Thoracic aorta (tissue), 2 donors: ENCODE measurements around the gene FOXA1. TPM values are rescaled to one million over a fixed set of nuclear protein-coding genes. Genes with fewer than 3 reads are reported as not detected.
"Not testable (repeated sequence)": the region's sequence is repeated elsewhere in the genome, so short reads cannot be mapped to it uniquely, and the experiment has no call there.

Experiments
- ATAC-seq: fragments of 150-250 bp; one replicate; pipeline ENCODE4 v1.8.0; 2017; ENCODE audit warnings: low read depth; ENCODE audit not compliant: insufficient number of reproducible peaks, low FRiP score
- DNase-seq: peaks from one replicate; pipeline ENCODE4 v3.0.0-alpha.2; 2020; ENCODE audit warnings: low spot score
- H3K27ac ChIP-seq, 2 donors: fragments of 200-600 bp; sonication (generic); 1 replicate in 1 of 2; 2 replicates in 1 of 2; pipeline ENCODE4 v1.5.1; 2016; ENCODE audit warnings: mild to moderate bottlenecking in 2 of 2, moderate library complexity in 2 of 2
- H3K27me3 ChIP-seq: fragments of 200-600 bp; sonication (generic); replicated peaks from 2 replicates; pipeline ENCODE4 v1.6.0; 2016; ENCODE audit warnings: mild to moderate bottlenecking; ENCODE audit not compliant: insufficient read depth
- H3K36me3 ChIP-seq: fragments of 200-600 bp; sonication (generic); one replicate; pipeline ENCODE4 v1.5.1; 2016
- H3K4me1 ChIP-seq, 2 donors: fragments of 200-600 bp; sonication (generic); 1 replicate in 1 of 2; 2 replicates in 1 of 2; pipeline versions ENCODE4 v1.5.1 to v1.6.0; 2016; ENCODE audit warnings: low read depth in 2 of 2, mild to moderate bottlenecking in 1 of 2; ENCODE audit not compliant: control insufficient read depth in 1 of 2
- H3K4me3 ChIP-seq: fragments of 200-600 bp; sonication (generic); 2 replicates; pipeline ENCODE4 v1.5.1; 2016; ENCODE audit warnings: mild to moderate bottlenecking
- H3K9me3 ChIP-seq: fragments of 200-600 bp; sonication (generic); 2 replicates; pipeline ENCODE4 v1.5.1; 2016
- total RNA-seq, 2 donors: library from RNA; depleted of rRNA; stranded (reverse); fragments of >200 nt; gene quantifications; one replicate each; pipeline versions ENCODE4 v1.1.0 to v1.2.3, GENCODE V29; 2016
- TF ChIP-seq, protein P1 (sequence below): fragments of 200-600 bp; sonication (generic); IDR thresholded peaks from one replicate; pipeline ENCODE4 v1.5.1; 2019; ENCODE audit warnings: antibody characterized with exemption

FOXA1 gene
- total RNA-seq, 2 donors from 2014 or later, result not detected

DNA sequence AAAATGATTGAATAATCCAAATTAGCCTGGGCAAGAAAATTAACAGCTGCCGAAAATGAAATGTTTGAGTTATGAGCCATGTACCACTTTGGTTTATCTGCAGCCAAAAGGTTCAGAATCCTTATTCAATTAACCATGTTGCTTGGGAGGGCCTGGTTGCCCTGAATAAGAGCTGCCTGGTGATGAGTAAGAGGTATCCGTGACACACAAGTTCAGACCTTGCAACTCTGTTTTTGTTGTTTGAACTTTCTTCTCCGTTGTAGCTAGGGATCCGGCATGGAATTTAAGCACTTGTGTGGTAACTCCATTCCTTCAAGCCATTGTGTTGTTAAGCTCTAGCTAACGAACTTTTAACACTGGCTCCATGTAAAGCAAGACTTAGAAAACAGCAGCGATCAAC, 35.7 kb downstream of the FOXA1 start:
- no peak for ATAC-seq
- no peak overlapping the region for H3K27ac ChIP-seq
- no peaks in the 10 kb centered on the region for H3K4me1 ChIP-seq
- no peak overlapping the region for H3K4me3 ChIP-seq
- TF ChIP-seq, protein P1, sequence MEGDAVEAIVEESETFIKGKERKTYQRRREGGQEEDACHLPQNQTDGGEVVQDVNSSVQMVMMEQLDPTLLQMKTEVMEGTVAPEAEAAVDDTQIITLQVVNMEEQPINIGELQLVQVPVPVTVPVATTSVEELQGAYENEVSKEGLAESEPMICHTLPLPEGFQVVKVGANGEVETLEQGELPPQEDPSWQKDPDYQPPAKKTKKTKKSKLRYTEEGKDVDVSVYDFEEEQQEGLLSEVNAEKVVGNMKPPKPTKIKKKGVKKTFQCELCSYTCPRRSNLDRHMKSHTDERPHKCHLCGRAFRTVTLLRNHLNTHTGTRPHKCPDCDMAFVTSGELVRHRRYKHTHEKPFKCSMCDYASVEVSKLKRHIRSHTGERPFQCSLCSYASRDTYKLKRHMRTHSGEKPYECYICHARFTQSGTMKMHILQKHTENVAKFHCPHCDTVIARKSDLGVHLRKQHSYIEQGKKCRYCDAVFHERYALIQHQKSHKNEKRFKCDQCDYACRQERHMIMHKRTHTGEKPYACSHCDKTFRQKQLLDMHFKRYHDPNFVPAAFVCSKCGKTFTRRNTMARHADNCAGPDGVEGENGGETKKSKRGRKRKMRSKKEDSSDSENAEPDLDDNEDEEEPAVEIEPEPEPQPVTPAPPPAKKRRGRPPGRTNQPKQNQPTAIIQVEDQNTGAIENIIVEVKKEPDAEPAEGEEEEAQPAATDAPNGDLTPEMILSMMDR, result no peak
- no peak for DNase-seq
- H3K36me3 ChIP-seq, result no peaks in the 10 kb centered on the region
- no peaks in the 10 kb centered on the region for H3K27me3 ChIP-seq
- H3K9me3 ChIP-seq, result no peaks in the 10 kb centered on the region

DNA sequence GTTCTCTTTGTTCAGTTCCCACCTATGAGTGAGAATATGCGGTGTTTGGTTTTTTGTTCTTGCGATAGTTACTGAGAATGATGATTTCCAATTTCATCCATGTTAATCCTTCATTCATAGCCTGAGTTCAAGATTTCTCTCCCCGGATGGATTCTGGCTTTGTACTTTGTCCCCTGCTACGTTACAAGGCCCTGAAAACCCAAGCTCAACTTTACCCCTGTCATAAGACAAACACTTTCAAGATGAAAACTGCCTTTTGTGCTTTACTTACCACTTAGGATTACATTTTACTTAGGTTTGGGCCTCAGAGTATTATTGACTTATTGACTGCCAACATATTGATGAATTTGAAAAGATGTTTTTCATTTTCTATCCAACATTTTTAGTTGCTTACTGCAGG, 36.3 kb downstream of the FOXA1 start:
- TF ChIP-seq, protein P1, result no peak
- no peaks in the 10 kb centered on the region for H3K9me3 ChIP-seq
- no peak overlapping the region for H3K4me3 ChIP-seq
- DNase-seq, result no peak
- no peak overlapping the region for H3K27ac ChIP-seq
- H3K36me3 ChIP-seq, result no peaks in the 10 kb centered on the region
- H3K27me3 ChIP-seq, result no peaks in the 10 kb centered on the region
- no peaks in the 10 kb centered on the region for H3K4me1 ChIP-seq
- ATAC-seq, result no peak

DNA sequence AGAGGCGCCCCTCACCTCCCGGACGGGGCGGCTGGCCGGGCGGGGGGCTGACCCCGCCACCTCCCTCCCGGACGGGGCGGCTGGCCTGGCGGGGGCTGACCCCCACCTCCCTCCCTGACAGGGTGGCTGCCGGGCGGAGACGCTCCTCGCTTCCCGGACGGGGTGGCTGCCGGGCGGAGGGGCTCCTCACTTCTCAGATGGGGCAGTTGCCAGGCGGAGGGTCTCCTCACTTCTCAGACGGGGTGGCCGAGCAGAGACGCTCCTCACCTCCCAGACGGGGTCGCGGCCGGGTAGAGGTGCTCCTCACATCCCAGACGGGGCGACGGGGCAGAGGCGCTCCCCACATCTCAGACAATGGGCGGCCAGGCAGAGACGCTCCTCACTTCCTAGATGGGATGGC, 39.5 kb downstream of the FOXA1 start:
- DNase-seq, H3K9me3 ChIP-seq, H3K4me1 ChIP-seq, H3K27ac ChIP-seq, H3K27me3 ChIP-seq, ATAC-seq, H3K36me3 ChIP-seq, H3K4me3 ChIP-seq: not testable (repeated sequence)

DNA sequence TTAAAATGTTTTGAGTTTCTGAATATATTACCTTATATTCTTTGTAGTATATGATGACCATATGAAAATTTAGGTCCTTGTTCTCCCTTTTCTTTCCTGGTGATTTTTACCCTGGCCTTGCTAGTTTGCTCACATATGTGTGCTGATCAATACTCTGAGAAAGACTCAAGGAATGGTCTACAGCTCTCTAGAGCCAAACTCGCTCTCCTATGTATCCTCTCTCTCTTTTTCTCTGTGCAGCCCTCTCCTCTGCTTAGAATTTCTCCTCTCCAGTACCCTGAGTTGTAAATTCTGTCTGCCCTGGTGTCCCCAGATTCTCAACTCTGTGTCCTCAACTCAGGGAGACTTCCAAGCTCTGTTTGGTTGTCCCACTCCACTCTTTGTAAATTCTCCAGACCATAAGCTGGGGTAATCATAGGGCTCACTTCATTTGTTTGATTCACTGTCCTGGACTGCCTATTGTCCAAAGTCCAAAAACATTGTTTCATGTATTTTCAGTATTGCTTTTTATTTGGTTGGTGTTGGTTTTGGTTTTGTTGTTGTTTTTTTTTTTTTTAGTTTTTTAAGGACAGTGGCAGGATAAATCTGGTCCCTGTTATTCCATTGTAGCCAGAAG, 41.0 kb downstream of the FOXA1 start:
- TF ChIP-seq, protein P1, result no peak
- ATAC-seq, result no peak
- Histone ChIP-seq H3K27me3 (no peaks in the 10 kb centered on the region), H3K27ac (no peak overlapping the region), H3K4me3 (no peak overlapping the region), H3K4me1 (no peaks in the 10 kb centered on the region), H3K9me3 (no peaks in the 10 kb centered on the region), H3K36me3 (no peaks in the 10 kb centered on the region)
- no peak for DNase-seq

DNA sequence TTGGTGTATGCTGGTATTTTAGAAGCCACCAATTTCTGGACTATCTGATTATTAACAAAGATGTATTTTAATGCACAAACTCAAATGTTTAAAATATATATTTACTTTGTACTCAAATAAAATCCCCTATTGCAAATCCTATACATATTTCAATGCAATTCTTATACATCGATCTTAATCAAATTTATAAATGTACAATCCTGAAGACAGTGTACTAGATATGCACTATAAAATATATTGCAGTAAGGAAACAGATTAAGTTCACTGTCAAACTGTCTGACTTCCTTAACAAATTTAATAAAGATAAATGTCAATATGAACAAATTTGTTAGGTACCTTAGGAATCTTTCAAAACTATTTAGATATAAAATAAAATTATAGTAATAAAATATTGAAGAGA, 43.9 kb downstream of the FOXA1 start:
- Histone ChIP-seq H3K27ac (no peak overlapping the region), H3K9me3 (no peaks in the 10 kb centered on the region), H3K4me1 (no peaks in the 10 kb centered on the region), H3K36me3 (no peaks in the 10 kb centered on the region), H3K4me3 (no peak overlapping the region), H3K27me3 (no peaks in the 10 kb centered on the region)
- ATAC-seq (no peak), DNase-seq (no peak)
- TF ChIP-seq, protein P1, result no peak

DNA sequence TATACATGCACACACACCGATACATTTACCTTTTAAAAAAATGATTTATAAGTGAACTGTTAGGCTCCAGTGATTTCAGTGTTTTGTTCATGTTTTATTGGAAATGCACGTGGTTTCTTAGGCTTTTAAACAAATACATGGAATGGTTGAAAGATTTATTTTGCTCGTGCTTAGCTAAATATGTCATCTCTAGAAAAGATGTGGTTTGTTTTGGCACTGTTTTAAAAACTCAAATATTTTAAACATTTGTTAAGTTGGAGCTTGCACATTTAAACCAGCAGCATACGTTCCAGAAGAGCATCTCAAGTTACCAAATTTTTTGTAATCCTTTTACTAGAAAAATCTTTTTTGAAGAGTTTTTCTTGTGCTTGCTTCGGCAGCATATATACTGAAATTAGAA, 44.5 kb downstream of the FOXA1 start:
- no peaks in the 10 kb centered on the region for H3K27me3 ChIP-seq
- no peaks in the 10 kb centered on the region for H3K9me3 ChIP-seq
- ATAC-seq, result no peak
- TF ChIP-seq, protein P1, result no peak
- DNase-seq, result no peak
- H3K4me3 ChIP-seq, result no peak overlapping the region
- H3K36me3 ChIP-seq, result no peaks in the 10 kb centered on the region
- no peaks in the 10 kb centered on the region for H3K4me1 ChIP-seq
- H3K27ac ChIP-seq, result no peak overlapping the region
